Measurements from ENCODE around the gene RMND5B.

GRCh38 chr5:178126556-178126955, 4.3 kb upstream of the RMND5B start:
- TF ChIP-seq EZH2 (IDR thresholded peaks at IDR 0.05; ENCODE audit: borderline replicate concordance, low read depth, low read length, poor library complexity, severe bottlenecking), result no peak
- TF ChIP-seq, protein P1, sequence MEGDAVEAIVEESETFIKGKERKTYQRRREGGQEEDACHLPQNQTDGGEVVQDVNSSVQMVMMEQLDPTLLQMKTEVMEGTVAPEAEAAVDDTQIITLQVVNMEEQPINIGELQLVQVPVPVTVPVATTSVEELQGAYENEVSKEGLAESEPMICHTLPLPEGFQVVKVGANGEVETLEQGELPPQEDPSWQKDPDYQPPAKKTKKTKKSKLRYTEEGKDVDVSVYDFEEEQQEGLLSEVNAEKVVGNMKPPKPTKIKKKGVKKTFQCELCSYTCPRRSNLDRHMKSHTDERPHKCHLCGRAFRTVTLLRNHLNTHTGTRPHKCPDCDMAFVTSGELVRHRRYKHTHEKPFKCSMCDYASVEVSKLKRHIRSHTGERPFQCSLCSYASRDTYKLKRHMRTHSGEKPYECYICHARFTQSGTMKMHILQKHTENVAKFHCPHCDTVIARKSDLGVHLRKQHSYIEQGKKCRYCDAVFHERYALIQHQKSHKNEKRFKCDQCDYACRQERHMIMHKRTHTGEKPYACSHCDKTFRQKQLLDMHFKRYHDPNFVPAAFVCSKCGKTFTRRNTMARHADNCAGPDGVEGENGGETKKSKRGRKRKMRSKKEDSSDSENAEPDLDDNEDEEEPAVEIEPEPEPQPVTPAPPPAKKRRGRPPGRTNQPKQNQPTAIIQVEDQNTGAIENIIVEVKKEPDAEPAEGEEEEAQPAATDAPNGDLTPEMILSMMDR (conservative IDR thresholded peaks at IDR 0.05; ENCODE audit: low read depth, low read length), result no peak
